SK-N-MC (cell line): ENCODE measurements around the gene TDRKH.

Experiments used
- DNase-seq: peaks from one replicate; pipeline ENCODE4 v3.0.0-alpha.2; 2011; ENCODE audit warnings: low read depth, low spot score
- H3K27ac ChIP-seq: fragments of 200-600 bp; sonication (generic); 2 replicates; pipeline ENCODE4 v1.5.1; 2016; ENCODE audit warnings: mixed run types
- H3K36me3 ChIP-seq: fragments of 200-600 bp; sonication (generic); 2 replicates; pipeline ENCODE4 v1.6.1; 2017; ENCODE audit warnings: antibody characterized with exemption, low read length, mixed read lengths; ENCODE audit not compliant: insufficient read depth
- H3K4me3 ChIP-seq: fragments of 200-600 bp; sonication (generic); 2 replicates; pipeline ENCODE4 v1.5.1; 2016
- H3K9ac ChIP-seq: fragments of 200-600 bp; sonication (generic); 2 replicates; pipeline ENCODE4 v1.8.0; 2017; ENCODE audit warnings: mixed run types, mixed read lengths; ENCODE audit not compliant: insufficient read length
- H3K9me3 ChIP-seq: fragments of 200-600 bp; sonication (generic); 2 replicates; pipeline ENCODE4 v1.6.1; 2017; ENCODE audit warnings: low read depth, mild to moderate bottlenecking, antibody characterized with exemption, low read length, moderate library complexity, mixed read lengths
- EZH2 ChIP-seq: fragments of 200-600 bp; sonication (generic); IDR thresholded peaks from one replicate; pipeline ENCODE4 v1.6.1; 2017; ENCODE audit warnings: antibody characterized with exemption
- FOXP2 ChIP-seq: optimal IDR thresholded peaks from 2 replicates; pipeline ENCODE3; 2011; ENCODE audit warnings: mild to moderate bottlenecking, moderate library complexity; ENCODE audit not compliant: insufficient read depth; ENCODE audit errors: extremely low read length, control extremely low read depth
- POLR2AphosphoS5 ChIP-seq: IDR thresholded peaks from 2 replicates; pipeline ENCODE4 v1.6.1; 2012; ENCODE audit warnings: mild to moderate bottlenecking, low read depth, low read length, borderline replicate concordance

Gene TDRKH

GRCh38 chr1:151763990-151764389 is 26.3 kb downstream of the TDRKH start:
- no peak for DNase-seq
- Histone ChIP-seq H3K4me3 (peak overlapping the region; percentile 93), H3K9ac (peak overlapping the region; percentile 93), H3K36me3 (peaks cover 30% of the 10 kb centered on the region), H3K27ac (0 out of 2 replicates have a peak overlapping the region, but pooled peaks have one; percentile 51), H3K9me3 (no peaks in the 10 kb centered on the region)
- no peak for TF ChIP-seq FOXP2

DNA sequence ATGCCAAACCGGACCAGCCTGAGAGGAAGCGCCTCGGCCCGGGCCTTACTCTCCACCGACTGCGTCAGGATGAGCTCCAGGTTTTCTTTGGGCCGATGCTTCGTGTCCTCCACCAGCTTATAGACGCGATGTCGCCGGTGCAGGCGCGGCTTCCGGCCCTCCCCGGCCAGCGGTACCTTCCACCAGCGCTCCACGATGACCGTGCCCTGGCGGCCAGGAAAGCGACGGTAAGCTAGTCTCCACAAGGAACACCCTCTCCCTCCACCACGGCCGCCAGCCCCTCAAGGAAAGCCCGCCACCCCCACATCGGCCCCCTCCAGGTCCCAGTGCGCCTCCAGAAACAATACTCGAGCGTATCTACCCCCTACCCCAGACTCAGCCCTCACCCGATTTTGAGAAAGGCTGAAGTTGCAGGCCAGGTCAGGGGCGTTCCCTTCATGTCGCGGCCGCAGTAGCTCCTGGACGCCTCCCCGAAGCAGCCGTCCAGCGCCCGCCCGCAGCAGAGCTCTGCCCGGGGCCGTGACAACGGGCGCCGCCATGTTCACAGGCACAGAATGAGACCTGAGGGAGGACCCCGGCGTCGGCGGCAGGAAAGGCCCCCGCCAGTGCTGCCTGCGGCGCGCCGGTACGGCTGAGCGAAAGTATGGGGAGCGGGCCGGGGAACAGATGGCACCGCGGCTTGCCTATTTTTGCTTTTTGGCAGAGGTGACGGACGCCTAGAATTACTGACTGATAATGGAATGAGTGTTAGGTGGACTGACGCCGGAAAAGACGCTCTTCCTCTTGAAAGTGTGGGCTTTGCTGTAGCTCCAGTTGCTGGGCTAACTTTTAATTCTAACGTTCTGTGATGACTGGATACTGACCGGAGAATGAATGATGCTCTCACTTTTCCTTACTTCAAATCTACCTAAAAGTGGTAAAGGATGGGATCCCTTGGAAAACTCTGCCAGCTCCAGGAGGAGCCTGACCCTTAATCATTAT is 27.1 kb downstream of the TDRKH start, which contains the start of gene MRPL9:
MRPL9 (minus strand) TSS at position 556 of the 981 bp plus-strand sequence; CDS start at position 539, 17 bp downstream.
- peaks cover 34% of the 10 kb centered on the region for H3K36me3 ChIP-seq
- peak within 1 kb of the TSS; percentile 93 for H3K9ac ChIP-seq
- H3K27ac ChIP-seq, result peak within 1 kb of the TSS; percentile 51; the same call in 1 of the 2 replicates
- no peaks in the 10 kb centered on the region for H3K9me3 ChIP-seq
- TF ChIP-seq POLR2AphosphoS5 (peak; percentile 90), EZH2 (no peak)
- DNase-seq, result no peak
- H3K4me3 ChIP-seq, result peak within 1 kb of the TSS; percentile 93

DNA sequence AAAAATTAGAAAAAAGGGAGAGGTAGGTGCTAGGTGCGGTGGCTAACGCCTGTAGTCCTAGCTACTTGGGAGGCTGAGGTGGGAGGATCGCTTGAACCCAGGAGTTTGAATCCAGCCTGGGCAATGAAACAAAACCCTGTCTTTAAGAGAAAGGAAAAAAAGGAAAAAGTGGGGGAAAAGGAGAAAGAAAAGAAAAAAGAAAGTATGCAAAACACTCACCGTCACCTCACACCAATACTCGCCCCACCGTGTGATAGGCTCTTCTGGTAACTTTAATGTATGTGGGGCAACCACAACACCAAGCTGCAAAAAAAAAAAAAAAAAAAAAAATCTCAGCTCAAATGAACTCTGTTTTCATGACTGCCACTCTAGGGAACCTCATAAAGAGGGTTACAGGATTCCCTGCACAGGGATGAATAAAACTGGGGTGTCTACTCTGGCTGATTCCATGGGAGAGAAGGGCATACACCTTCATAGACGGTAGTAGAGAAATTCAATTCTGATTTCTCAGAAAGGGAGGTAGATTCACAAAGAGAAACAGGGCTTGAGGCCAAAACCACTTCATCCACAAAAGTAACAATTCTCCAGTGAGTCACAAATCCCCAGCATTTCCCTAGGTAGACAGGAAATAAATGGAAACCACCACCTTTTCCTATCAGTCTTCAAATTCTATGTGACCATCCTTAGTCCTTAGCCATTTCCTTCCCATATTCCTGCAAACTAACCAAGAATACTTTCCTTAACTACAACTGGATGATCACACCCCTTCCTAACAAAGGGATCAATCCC is 29.5 kb downstream of the TDRKH start:
- Histone ChIP-seq H3K27ac (no peak overlapping the region), H3K36me3 (peaks cover 36% of the 10 kb centered on the region), H3K9ac (no peak overlapping the region), H3K9me3 (no peaks in the 10 kb centered on the region), H3K4me3 (no peak overlapping the region)
- DNase-seq, result no peak
- TF ChIP-seq FOXP2, result no peak
- TF ChIP-seq EZH2, result no peak
- no peak for TF ChIP-seq POLR2AphosphoS5

DNA sequence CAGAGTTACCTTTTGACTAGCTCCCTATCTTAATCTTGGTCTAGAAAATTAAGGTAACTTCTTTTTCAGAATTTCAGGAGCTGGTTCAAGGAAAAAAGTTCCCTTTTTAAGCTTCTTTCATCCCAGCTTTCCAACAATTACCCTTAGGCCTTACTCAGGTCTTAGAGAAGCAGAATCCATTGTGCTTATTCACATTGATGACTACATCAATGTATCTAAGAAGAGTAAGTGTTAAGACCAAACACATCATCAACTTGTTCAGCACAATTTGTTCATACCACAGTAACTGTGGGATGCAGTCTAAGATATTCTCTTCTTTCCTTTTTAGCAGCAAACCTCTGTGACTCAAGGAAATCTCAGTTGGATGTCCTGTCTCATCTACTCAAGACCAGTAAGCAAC is 31.1 kb downstream of the TDRKH start:
- no peak for TF ChIP-seq POLR2AphosphoS5
- TF ChIP-seq FOXP2, result no peak
- TF ChIP-seq EZH2, result no peak
- Histone ChIP-seq H3K9me3 (no peaks in the 10 kb centered on the region), H3K9ac (no peak overlapping the region), H3K4me3 (no peak overlapping the region), H3K27ac (no peak overlapping the region), H3K36me3 (peaks cover 36% of the 10 kb centered on the region)
- DNase-seq, result no peak

GRCh38 chr1:151756291-151756690 is 34.0 kb downstream of the TDRKH start:
- peaks cover 26% of the 10 kb centered on the region for H3K36me3 ChIP-seq
- DNase-seq, result no peak

DNA sequence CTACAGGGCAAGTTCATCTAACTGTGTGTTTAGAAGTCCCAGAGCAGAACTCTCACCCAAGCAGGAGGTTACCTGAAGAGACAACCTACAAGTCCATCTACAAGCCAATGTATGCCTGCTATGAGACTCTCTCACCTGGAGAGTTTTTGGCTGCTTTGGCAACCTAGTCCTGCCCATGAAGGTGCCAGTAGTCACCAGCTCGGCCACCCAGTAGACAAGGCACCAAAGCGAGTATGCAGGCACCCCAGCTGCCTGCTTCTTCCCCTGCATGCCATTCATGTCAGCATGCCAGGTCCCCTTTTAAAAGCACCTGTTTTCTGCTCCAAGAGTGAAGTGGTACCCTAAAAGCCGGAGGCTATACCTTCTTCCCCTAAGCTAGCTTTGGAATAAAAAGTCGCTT is 48.8 kb downstream of the TDRKH start:
- TF ChIP-seq EZH2 (no peak), POLR2AphosphoS5 (no peak), FOXP2 (no peak)

More at GRCh38 chr1:151756291-151756690, 34.0 kb downstream of the TDRKH start:
- H3K4me3 ChIP-seq, result no peak overlapping the region
- no peaks in the 10 kb centered on the region for H3K9me3 ChIP-seq
- TF ChIP-seq FOXP2, result no peak
- TF ChIP-seq POLR2AphosphoS5, result no peak
- no peak for TF ChIP-seq EZH2
- no peak overlapping the region for H3K9ac ChIP-seq
- H3K27ac ChIP-seq, result no peak overlapping the region

DNA sequence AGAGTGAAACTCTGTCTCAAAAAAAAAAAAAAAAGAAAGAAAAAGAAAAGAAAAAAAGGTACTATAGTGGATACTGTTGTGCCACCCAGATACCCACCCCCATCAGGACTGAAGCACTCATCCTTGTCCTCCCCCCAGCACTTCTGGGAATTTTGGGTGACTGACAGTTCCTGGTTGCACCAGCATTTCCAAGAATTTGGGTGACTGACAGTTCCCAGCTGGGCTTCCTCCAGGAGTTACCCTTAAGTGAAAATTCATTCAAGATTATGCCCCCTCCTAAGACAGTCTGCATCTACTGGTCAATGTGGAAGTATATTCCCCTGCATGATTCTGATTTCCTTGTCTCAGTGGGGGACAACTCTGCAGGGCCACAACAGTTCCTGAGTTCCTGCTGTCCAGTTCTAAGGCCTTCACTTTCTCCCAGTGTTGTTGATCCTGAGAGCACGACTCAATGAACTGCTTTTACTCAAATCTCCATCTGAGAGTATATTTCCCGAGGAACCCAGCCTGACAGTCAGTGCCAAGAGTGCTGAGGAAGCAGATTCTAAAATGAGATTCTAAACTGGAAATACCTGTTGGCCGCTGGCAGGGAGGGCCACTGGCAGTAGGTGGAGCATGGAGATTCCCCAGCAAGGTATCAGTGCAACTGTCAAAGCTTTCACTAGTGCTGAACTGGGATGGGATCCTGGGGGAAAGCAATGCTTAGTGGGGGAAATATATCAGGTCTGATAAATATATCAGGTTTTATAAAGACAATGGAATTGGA is 50.5 kb downstream of the TDRKH start:
- H3K9me3 ChIP-seq, result no peaks in the 10 kb centered on the region; the same call in 1 of the 2 replicates
- no peak overlapping the region for H3K4me3 ChIP-seq
- no peak overlapping the region for H3K9ac ChIP-seq
- no peak overlapping the region for H3K27ac ChIP-seq
- TF ChIP-seq POLR2AphosphoS5 (no peak), FOXP2 (no peak), EZH2 (no peak)
- no peaks in the 10 kb centered on the region for H3K36me3 ChIP-seq
- no peak for DNase-seq

More for the DNA sequence above, 48.8 kb downstream of the TDRKH start:
- H3K4me3 ChIP-seq, result no peak overlapping the region
- H3K36me3 ChIP-seq, result no peaks in the 10 kb centered on the region
- no peak for DNase-seq
- H3K9me3 ChIP-seq, result no peaks in the 10 kb centered on the region; the same call in 1 of the 2 replicates
- H3K27ac ChIP-seq, result no peak overlapping the region
- H3K9ac ChIP-seq, result no peak overlapping the region

DNA sequence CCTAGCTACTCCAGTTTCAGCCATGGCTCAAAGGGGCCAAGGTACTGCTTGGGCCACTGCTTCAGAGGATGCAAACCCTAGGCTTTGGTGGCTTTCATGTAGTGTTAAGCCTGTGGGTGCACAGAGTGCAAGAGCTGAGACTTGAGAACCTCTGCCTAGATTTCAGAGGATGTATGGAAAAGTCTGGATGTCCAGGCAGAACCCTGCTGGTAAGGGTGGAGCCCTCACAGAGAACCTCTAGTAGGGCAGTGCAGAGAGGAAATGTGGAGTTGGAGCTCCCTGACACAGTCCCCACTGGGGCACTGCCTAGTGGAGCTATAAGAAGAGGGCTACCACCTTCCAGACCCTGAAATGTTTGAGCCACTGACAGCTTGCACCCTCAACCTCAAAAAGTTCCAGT is 52.8 kb downstream of the TDRKH start:
- H3K9me3 ChIP-seq, result no peaks in the 10 kb centered on the region; the same call in 1 of the 2 replicates
- H3K4me3 ChIP-seq, result no peak overlapping the region

More for the DNA sequence above, 52.8 kb downstream of the TDRKH start:
- TF ChIP-seq FOXP2, result no peak
- no peak for DNase-seq
- Histone ChIP-seq H3K36me3 (no peaks in the 10 kb centered on the region), H3K9ac (no peak overlapping the region), H3K27ac (no peak overlapping the region)
